Glutamatergic neuron (in vitro differentiated cells): ENCODE results near the gene THBS2. TPM values are rescaled to one million over a fixed set of nuclear protein-coding genes. Genes with fewer than 3 reads are reported as not detected.
A peak's percentile ranks its signal among the peaks of the same experiment; 100 is the strongest.
"Not testable (repeated sequence)": the region's sequence is repeated elsewhere in the genome, so short reads cannot be mapped to it uniquely, and the experiment has no call there.

Source experiments
- DNase-seq: peaks from one replicate; pipeline ENCODE4 v3.0.0; 2022
- H3K27ac Mint-ChIP-seq: one replicate; pipeline ENCODE4 v1.8.0; 2020; ENCODE audit warnings: mild to moderate bottlenecking, mixed read lengths, inconsistent platforms; ENCODE audit not compliant: unreplicated experiment
- H3K27me3 Mint-ChIP-seq: one replicate; pipeline ENCODE4 v1.8.0; 2020; ENCODE audit warnings: mild to moderate bottlenecking, moderate library complexity, mixed read lengths, inconsistent platforms; ENCODE audit not compliant: unreplicated experiment
- H3K36me3 Mint-ChIP-seq: one replicate; pipeline ENCODE4 v1.8.0; 2020; ENCODE audit warnings: mild to moderate bottlenecking, mixed read lengths, inconsistent platforms; ENCODE audit not compliant: unreplicated experiment
- H3K4me1 Mint-ChIP-seq: one replicate; pipeline ENCODE4 v1.8.0; 2020; ENCODE audit warnings: mild to moderate bottlenecking, low read depth, mixed read lengths, inconsistent platforms; ENCODE audit not compliant: unreplicated experiment
- H3K4me3 Mint-ChIP-seq: one replicate; pipeline ENCODE4 v1.8.0; 2020; ENCODE audit warnings: mild to moderate bottlenecking, mixed read lengths, inconsistent platforms; ENCODE audit not compliant: unreplicated experiment
- H3K9me3 Mint-ChIP-seq: one replicate; pipeline ENCODE4 v1.8.0; 2020; ENCODE audit warnings: mild to moderate bottlenecking, moderate library complexity, mixed read lengths, inconsistent platforms; ENCODE audit not compliant: unreplicated experiment
- total RNA-seq: library from RNA; stranded (reverse); fragmentation: NEBNext Ultra II Directional; extraction: Animal tissue kit (Norgen Biotek cat#: 25700); gene quantifications from one replicate; pipeline ENCODE4 v1.2.1, GENCODE V29; 2021; ENCODE audit not compliant: unreplicated experiment
- TF ChIP-seq, protein P1 (sequence below): fragments of 200-600 bp; sonication (generic); IDR thresholded peaks from one replicate; pipeline ENCODE4 v1.5.0; 2021; ENCODE audit not compliant: partially characterized antibody, unreplicated experiment

Gene THBS2
- total RNA-seq, 1 donor from 2014 or later: 3.1 TPM

DNA sequence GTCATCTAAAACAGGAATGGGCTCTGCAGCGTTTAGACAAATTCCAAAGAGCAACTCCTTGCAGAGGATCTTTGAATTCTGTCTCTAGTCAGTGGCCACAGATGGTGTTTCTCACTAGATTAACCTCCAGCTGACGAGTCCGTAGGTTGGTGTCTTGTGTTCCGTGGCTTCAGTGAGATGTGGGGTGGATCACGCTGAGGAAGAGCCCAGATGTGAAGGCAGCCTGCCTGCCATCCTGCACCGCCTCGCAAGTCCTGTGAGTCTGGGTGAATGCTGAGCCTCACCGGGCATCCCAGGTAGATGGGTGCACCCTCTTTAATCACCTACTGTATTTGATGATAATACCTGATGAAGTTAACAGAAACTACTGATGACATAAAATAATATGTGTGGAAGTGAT, 70.4 kb downstream of the THBS2 start:
- Mint-ChIP-seq H3K4me1 (no peaks in the 10 kb centered on the region), H3K4me3 (no peak overlapping the region), H3K27me3 (no peaks in the 10 kb centered on the region), H3K27ac (no peak overlapping the region), H3K36me3 (no peaks in the 10 kb centered on the region), H3K9me3 (no peaks in the 10 kb centered on the region)
- TF ChIP-seq, protein P1, sequence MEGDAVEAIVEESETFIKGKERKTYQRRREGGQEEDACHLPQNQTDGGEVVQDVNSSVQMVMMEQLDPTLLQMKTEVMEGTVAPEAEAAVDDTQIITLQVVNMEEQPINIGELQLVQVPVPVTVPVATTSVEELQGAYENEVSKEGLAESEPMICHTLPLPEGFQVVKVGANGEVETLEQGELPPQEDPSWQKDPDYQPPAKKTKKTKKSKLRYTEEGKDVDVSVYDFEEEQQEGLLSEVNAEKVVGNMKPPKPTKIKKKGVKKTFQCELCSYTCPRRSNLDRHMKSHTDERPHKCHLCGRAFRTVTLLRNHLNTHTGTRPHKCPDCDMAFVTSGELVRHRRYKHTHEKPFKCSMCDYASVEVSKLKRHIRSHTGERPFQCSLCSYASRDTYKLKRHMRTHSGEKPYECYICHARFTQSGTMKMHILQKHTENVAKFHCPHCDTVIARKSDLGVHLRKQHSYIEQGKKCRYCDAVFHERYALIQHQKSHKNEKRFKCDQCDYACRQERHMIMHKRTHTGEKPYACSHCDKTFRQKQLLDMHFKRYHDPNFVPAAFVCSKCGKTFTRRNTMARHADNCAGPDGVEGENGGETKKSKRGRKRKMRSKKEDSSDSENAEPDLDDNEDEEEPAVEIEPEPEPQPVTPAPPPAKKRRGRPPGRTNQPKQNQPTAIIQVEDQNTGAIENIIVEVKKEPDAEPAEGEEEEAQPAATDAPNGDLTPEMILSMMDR: no peak
- no peak for DNase-seq

DNA sequence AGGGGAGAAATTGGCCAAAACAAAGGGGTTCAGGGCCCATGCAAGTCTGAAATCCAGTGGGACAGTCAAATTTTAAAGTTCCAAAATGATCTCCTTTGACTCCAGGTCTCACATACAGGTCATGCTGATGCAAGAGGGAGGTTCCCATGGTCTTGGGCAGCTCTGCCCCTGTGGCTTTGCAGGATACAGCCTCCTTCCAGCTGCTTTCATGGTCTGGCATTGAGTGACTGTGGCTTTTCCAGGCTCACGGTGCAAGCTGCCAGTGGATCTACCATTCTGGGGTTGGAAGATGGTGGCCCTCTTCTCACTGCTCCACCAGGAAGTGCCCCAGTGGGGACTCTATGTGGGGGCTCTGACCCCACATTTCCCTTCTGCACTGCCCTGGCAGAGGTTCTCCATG, 73.8 kb downstream of the THBS2 start:
- H3K4me1 Mint-ChIP-seq, H3K27ac Mint-ChIP-seq, H3K36me3 Mint-ChIP-seq, H3K27me3 Mint-ChIP-seq, DNase-seq, H3K4me3 Mint-ChIP-seq, H3K9me3 Mint-ChIP-seq: not testable (repeated sequence)

DNA sequence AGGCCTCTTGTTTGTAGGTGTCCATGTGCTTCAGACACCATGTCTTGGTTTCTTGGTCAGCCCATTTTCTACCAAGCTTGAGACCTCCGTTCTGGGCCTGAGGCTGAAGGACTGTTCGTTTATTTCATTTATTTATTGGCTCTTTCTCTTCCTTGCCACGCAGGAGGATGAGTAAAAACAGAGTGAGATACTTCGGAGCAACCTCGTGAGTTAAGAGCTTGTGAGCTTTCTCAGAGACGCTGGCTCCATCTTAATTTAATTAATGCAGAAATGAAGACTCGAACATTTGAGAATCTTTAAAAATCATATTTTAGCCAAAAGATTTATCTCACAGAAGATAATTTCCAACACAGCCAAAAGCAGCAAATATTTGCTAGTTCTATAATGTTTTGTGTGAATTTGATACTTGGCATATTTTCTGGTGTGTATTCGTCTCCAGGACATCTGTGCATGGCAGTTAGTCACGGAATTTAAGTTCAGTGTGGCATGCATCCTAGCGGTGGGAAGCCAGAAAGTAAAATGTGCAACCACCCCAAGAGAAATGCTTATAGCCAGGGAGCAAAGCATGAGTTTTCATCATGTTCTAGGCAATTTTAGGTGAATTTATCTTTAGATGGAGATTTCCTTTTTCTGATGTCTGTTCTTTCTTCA, 76.0 kb downstream of the THBS2 start:
- no peak overlapping the region for H3K27ac Mint-ChIP-seq
- H3K27me3 Mint-ChIP-seq: peaks cover 8% of the 10 kb centered on the region
- no peak for DNase-seq
- H3K4me3 Mint-ChIP-seq: no peak overlapping the region
- H3K36me3 Mint-ChIP-seq: no peaks in the 10 kb centered on the region
- peaks cover 2% of the 10 kb centered on the region for H3K9me3 Mint-ChIP-seq
- peaks cover 5% of the 10 kb centered on the region for H3K4me1 Mint-ChIP-seq
- TF ChIP-seq, protein P1: no peak

DNA sequence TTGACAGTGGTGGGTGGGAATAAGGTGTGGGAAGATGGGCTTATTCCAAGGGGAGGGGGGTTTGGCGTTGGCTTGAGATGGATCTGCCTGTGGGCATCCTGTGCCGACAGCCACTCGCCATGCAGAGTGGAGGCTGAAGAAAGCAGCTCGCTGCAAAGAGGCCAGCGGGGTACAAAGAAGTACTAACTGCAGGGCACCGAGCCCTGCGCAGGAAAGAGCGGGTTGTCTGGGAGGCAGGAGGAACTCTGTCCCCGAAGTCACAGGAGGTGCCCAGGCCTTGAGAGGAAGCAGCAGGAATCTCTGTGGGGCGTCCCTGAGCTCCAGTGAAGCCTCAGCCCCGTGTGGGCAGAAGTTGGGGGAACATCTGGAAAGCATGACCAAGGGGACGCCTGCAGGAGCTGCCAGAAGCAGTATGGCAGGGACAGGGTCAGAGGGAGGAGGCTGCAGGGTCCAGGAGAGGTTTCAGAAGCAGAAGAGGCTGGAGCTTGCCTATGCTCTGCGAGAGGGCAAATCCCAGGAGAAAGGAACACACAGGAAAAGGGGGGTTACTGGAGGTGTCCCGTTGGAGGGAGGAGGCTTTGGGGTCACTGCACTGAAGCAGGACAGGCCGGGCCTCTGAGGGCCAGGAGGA, 77.2 kb downstream of the THBS2 start:
- no peak overlapping the region for H3K27ac Mint-ChIP-seq
- peaks cover 2% of the 10 kb centered on the region for H3K9me3 Mint-ChIP-seq
- no peak overlapping the region for H3K4me3 Mint-ChIP-seq
- peaks cover 10% of the 10 kb centered on the region for H3K27me3 Mint-ChIP-seq
- TF ChIP-seq, protein P1: no peak
- H3K4me1 Mint-ChIP-seq: peaks cover 5% of the 10 kb centered on the region
- no peak for DNase-seq
- H3K36me3 Mint-ChIP-seq: peaks cover 3% of the 10 kb centered on the region

DNA sequence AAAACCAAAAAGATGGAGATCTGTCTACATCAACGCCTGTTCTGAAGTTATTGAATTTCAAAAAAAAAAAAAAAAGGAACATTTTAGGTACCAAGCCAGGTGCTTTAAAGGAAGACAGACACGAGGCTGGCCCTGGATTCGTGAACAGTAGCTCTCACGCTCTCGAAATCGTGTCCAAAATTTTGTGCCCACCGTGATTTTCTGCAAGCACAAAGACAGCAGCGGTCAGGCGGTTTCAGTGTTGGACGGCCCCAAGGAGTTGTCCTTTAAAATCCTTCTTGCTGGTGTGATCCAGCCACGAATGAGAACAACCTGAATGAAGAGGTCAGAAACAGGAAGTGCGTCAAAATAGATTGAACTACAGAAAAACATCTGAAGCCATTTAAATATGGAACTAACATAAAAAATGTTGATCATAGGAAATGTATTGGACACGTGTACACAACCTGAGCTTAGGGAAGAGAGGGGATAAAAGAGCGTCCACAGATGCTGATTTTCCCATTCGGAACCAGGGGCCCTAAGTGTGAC, 78.2 kb downstream of the THBS2 start:
- TF ChIP-seq, protein P1: no peak
- peak overlapping the region; percentile 23 for H3K4me3 Mint-ChIP-seq
- H3K9me3 Mint-ChIP-seq: peaks cover 2% of the 10 kb centered on the region
- peak overlapping the region; percentile 56 for H3K27ac Mint-ChIP-seq
- no peak for DNase-seq
- H3K4me1 Mint-ChIP-seq: peaks cover 5% of the 10 kb centered on the region
- peaks cover 10% of the 10 kb centered on the region for H3K27me3 Mint-ChIP-seq
- H3K36me3 Mint-ChIP-seq: peaks cover 3% of the 10 kb centered on the region
